ENCODE data around the gene ZNF611. TPM values are rescaled to one million over a fixed set of nuclear protein-coding genes. Genes with fewer than 3 reads are reported as not detected.
"Not testable (repeated sequence)": the region's sequence is repeated elsewhere in the genome, so short reads cannot be mapped to it uniquely, and the experiment has no call there.

The ZNF611 gene
- total and polyA plus RNA-seq, 2 of the 13 experiments (the other 11 are each of a cell fraction or from before 2014, with no cell fraction given) = 2.7 to 4.1 TPM

- POLR2A ChIA-PET = interaction anchor here (0.6 kb wide), 1 partner anchor 20 kb away, joined by 4 read pairs; no protein-coding TSS in a partner anchor
- H4K20me1 ChIP-seq (ENCODE audit: insufficient read depth, low read length); H3K36me3 ChIP-seq (replicated peaks in 1 of 2; ENCODE audit: control insufficient read depth in 1 of 2, insufficient read depth in 2 of 2, low read length in 2 of 2); CTCF ChIA-PET (ENCODE audit: low intra/inter-chr PET ratio, low total read pairs); H3K4me2 ChIP-seq (ENCODE audit: low read depth, low read length); FAIRE-seq; ATAC-seq; in situ Hi-C loops (cut with HindIII; ENCODE audit: extremely low pct_ligation_motif_present, low pct_unique_long_range_greater_than_20kb); H3K4me3 ChIP-seq (replicated peaks in 1 of 3; ENCODE audit: insufficient read depth in 1 of 3, low read depth in 2 of 3, low read length in 3 of 3); H3K9ac ChIP-seq (ENCODE audit: insufficient read depth, low read depth, low read length); H3K9me3 ChIP-seq (ENCODE audit: low read length); H3K27me3 ChIP-seq (ENCODE audit: control insufficient read depth in 1 of 2, insufficient read depth in 2 of 2, low read length in 2 of 2); H3K27ac ChIP-seq (ENCODE audit: extremely low read length, insufficient read depth, low read length); BruUV-seq (replicated peaks); H2AFZ ChIP-seq (ENCODE audit: low read length); intact Hi-C loops (cut with micrococcal nuclease; ENCODE audit: unreplicated experiment); DNase-seq (ENCODE audit: low spot score); H3K79me2 ChIP-seq (ENCODE audit: insufficient read depth, low read length): not testable (repeated sequence)
- peaks cover 37% of the 10 kb centered on the region for H3K4me1 ChIP-seq (ENCODE audit: insufficient read depth, low read length)
- 92% methylated on average over 12 of the region's 16 CpGs for WGBS (ENCODE audit: low lambda C conversion rate)
Observed at GRCh38 chr19:52726051-52726450, 8.8 kb downstream of the ZNF611 start.

DNA sequence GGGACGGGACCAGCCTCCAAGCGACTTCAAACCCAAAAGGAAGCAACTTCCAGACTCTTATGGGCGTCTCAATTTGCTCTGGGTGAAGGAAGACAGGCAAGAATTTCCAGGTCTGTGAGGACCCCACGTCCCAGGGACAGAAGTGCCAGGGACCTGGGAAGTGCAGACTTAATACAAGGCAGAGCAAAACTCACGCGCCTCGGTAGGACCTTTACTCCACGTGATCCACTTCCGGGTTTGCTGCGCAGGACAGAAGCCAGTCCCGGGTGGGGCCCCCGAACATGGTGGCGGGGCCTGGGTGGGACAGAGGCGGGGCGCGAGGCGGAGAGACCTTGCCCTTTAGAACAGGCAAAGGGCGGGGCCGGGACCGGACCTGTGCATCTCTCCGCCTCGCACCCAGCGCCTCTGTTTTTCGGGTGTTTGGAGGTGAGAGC lies 9.3 kb downstream of the ZNF611 start:
- BruUV-seq (replicated peaks) = no TSS peak
- TF ChIP-seq ZNF558 (CRISPR knock-in tag; IDR thresholded peaks at IDR 0.05; ENCODE audit: borderline replicate concordance) (no peak), ZNF768 (CRISPR knock-in tag; IDR thresholded peaks at IDR 0.05) (peak; percentile 26; the same call in 1 of the 2 replicates)
- ATAC-seq (no peak), DNase-seq (ENCODE audit: low spot score) (no peak), FAIRE-seq (no peak)
- ChIA-PET POLR2A (no interaction called here), CTCF (ENCODE audit: low intra/inter-chr PET ratio, low total read pairs) (no interaction called here)
- Histone ChIP-seq H3K36me3 (replicated peaks in 1 of 2; ENCODE audit: control insufficient read depth in 1 of 2, insufficient read depth in 2 of 2, low read length in 2 of 2) (no peaks in the 10 kb centered on the region; a peak in 1 of 5 replicates), H3K4me3 (replicated peaks in 1 of 3; ENCODE audit: insufficient read depth in 1 of 3, low read depth in 2 of 3, low read length in 3 of 3) (no peak overlapping the region), H3K79me2 (ENCODE audit: insufficient read depth, low read length) (no peaks in the 10 kb centered on the region), H3K27ac (ENCODE audit: extremely low read length, insufficient read depth, low read length) (no peak overlapping the region), H3K9me3 (ENCODE audit: low read length) (peaks cover 6% of the 10 kb centered on the region; the same call in 1 of the 2 replicates), H3K27me3 (ENCODE audit: control insufficient read depth in 1 of 2, insufficient read depth in 2 of 2, low read length in 2 of 2) (no peaks in the 10 kb centered on the region), H3K4me2 (ENCODE audit: low read depth, low read length) (no peak overlapping the region), H2AFZ (ENCODE audit: low read length) (no peak overlapping the region), H4K20me1 (ENCODE audit: insufficient read depth, low read length) (no peaks in the 10 kb centered on the region), H3K9ac (ENCODE audit: insufficient read depth, low read depth, low read length) (no peak overlapping the region), H3K4me1 (ENCODE audit: insufficient read depth, low read length) (peaks cover 37% of the 10 kb centered on the region)
- in situ Hi-C loops (cut with HindIII; ENCODE audit: extremely low pct_ligation_motif_present, low pct_unique_long_range_greater_than_20kb) = no loop called here
- 84% methylated on average over 20 of the region's 24 CpGs for WGBS (ENCODE audit: low lambda C conversion rate)
- intact Hi-C loops (cut with micrococcal nuclease; ENCODE audit: unreplicated experiment) = no loop called here

Measured in HepG2 (cell line).